ENCODE data around the gene RGSL1.
"Not testable (repeated sequence)": the region's sequence is repeated elsewhere in the genome, so short reads cannot be mapped to it uniquely, and the experiment has no call there.

RGSL1 gene

DNA sequence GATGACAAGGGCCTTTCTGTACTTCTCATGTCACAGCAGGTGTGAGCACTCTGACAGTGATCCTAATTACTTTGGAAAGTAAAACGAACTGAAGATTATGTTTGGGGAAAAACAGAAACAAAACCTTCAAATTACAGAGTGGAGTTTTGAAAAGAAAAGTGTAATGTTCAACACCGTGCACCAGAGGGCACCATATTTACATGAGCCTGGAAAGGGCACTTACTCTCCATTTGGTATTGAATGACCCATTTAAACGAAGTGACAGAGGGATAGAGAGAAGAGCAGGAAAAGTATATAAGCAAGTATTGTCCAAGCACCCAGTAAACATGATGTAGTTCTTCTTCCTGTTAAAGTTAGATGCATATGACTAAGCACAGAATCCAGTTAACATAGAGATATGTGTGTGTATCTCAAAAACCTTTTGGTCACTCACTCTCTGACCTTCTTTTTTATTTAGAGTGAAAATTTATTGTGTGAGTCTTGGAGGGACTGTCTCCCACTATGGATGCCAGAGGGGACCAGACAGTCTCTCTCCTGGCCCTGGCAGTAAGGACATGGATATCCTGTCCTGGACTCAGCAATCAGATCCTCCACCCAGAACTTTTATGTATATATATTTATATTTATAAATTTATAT lies 3.8 kb upstream of the RGSL1 start:
- no peak for TF ChIP-seq EZH2phosphoT487 (IDR thresholded peaks at IDR 0.05; ENCODE audit: borderline replicate concordance, low read length)
- TF ChIP-seq, protein P1, sequence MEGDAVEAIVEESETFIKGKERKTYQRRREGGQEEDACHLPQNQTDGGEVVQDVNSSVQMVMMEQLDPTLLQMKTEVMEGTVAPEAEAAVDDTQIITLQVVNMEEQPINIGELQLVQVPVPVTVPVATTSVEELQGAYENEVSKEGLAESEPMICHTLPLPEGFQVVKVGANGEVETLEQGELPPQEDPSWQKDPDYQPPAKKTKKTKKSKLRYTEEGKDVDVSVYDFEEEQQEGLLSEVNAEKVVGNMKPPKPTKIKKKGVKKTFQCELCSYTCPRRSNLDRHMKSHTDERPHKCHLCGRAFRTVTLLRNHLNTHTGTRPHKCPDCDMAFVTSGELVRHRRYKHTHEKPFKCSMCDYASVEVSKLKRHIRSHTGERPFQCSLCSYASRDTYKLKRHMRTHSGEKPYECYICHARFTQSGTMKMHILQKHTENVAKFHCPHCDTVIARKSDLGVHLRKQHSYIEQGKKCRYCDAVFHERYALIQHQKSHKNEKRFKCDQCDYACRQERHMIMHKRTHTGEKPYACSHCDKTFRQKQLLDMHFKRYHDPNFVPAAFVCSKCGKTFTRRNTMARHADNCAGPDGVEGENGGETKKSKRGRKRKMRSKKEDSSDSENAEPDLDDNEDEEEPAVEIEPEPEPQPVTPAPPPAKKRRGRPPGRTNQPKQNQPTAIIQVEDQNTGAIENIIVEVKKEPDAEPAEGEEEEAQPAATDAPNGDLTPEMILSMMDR (IDR thresholded peaks at IDR 0.05; ENCODE audit: low read depth, low read length, poor library complexity, severe bottlenecking): peak; percentile 73

DNA sequence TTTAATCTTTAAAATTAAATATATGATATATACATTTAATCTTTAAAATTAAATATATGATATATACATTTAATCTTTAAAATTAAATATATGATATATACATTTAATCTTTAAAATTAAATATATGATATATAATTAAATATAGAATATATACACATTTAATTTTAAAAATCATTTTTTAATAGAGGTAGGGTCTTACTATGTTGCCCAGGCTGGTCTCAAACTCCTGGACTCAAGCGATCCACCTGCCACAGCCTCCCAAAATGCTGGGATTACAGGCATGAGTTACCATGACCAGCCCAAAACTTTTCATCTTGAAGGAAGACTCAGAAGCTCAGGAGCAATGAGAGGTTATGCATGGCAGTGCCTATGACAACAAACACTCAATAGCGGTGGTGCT lies 2.8 kb upstream of the RGSL1 start:
- not testable (repeated sequence) for H3K9me3 ChIP-seq (ENCODE audit: control insufficient read depth, insufficient read depth, low read length); H3K27me3 ChIP-seq (ENCODE audit: control insufficient read depth, low read length); H3K4me3 ChIP-seq (ENCODE audit: low read length); H3K36me3 ChIP-seq (ENCODE audit: control insufficient read depth, low read length); H3K4me1 ChIP-seq (ENCODE audit: control insufficient read depth, low read length); H4K20me1 ChIP-seq (ENCODE audit: control insufficient read depth, insufficient read depth, low read depth, low read length); H3F3A ChIP-seq (ENCODE audit: control insufficient read depth, insufficient read depth); H3K9me2 ChIP-seq (replicated peaks; ENCODE audit: control insufficient read depth, low read length); H3K27ac ChIP-seq (ENCODE audit: low read depth, low read length); H3K4me2 ChIP-seq (ENCODE audit: low read length); H3K79me2 ChIP-seq (ENCODE audit: control insufficient read depth, low read length)

More for the DNA sequence above, 3.8 kb upstream of the RGSL1 start:
- no peak overlapping the region for H3K4me2 ChIP-seq (ENCODE audit: low read length)
- H3K9me2 ChIP-seq (replicated peaks; ENCODE audit: control insufficient read depth, low read length): no peaks in the 10 kb centered on the region
- H3K4me1 ChIP-seq (ENCODE audit: control insufficient read depth, low read length): no peaks in the 10 kb centered on the region
- no peak overlapping the region for H3K27ac ChIP-seq (ENCODE audit: low read depth, low read length)
- H4K20me1 ChIP-seq (ENCODE audit: control insufficient read depth, insufficient read depth, low read depth, low read length): no peaks in the 10 kb centered on the region
- H3K36me3 ChIP-seq (ENCODE audit: control insufficient read depth, low read length): no peaks in the 10 kb centered on the region
- no peaks in the 10 kb centered on the region; the same call in 1 of the 2 replicates for H3K27me3 ChIP-seq (ENCODE audit: control insufficient read depth, low read length)
- H3F3A ChIP-seq (ENCODE audit: control insufficient read depth, insufficient read depth): no peaks in the 10 kb centered on the region
- H3K9me3 ChIP-seq (ENCODE audit: control insufficient read depth, insufficient read depth, low read length): no peaks in the 10 kb centered on the region
- no peak overlapping the region for H3K4me3 ChIP-seq (ENCODE audit: low read length)
- H3K79me2 ChIP-seq (ENCODE audit: control insufficient read depth, low read length): no peaks in the 10 kb centered on the region

DNA sequence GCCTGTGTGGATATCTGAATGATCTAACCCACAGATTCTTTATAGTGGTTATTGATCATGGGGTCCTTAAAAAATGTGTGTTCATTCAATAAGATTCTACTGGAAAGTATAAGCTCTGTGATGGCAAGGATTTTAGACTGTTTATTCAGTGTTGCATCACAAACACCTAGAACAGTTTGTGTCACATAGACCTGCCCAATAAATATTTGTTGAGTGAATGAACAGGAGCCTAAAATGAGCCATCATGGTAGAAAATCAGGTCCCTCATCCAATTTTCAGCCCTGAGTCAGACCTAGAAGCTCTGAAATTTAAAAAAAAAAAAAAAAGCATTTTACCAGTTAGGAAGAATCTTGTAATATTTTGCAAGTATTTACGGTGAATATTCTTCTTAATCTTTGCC lies 2.3 kb upstream of the RGSL1 start:
- H3K9me2 ChIP-seq (replicated peaks; ENCODE audit: control insufficient read depth, low read length): no peaks in the 10 kb centered on the region
- no peak for TF ChIP-seq EZH2phosphoT487 (IDR thresholded peaks at IDR 0.05; ENCODE audit: borderline replicate concordance, low read length)
- TF ChIP-seq, protein P1 (IDR thresholded peaks at IDR 0.05; ENCODE audit: low read depth, low read length, poor library complexity, severe bottlenecking): no peak
- H3F3A ChIP-seq (ENCODE audit: control insufficient read depth, insufficient read depth): no peaks in the 10 kb centered on the region
- no peak overlapping the region for H3K4me3 ChIP-seq (ENCODE audit: low read length)
- no peaks in the 10 kb centered on the region for H3K79me2 ChIP-seq (ENCODE audit: control insufficient read depth, low read length)
- H3K36me3 ChIP-seq (ENCODE audit: control insufficient read depth, low read length): no peaks in the 10 kb centered on the region
- no peaks in the 10 kb centered on the region for H3K4me1 ChIP-seq (ENCODE audit: control insufficient read depth, low read length)
- H3K9me3 ChIP-seq (ENCODE audit: control insufficient read depth, insufficient read depth, low read length): no peaks in the 10 kb centered on the region
- no peaks in the 10 kb centered on the region for H4K20me1 ChIP-seq (ENCODE audit: control insufficient read depth, insufficient read depth, low read depth, low read length)
- H3K27ac ChIP-seq (ENCODE audit: low read depth, low read length): no peak overlapping the region
- no peaks in the 10 kb centered on the region; the same call in 1 of the 2 replicates for H3K27me3 ChIP-seq (ENCODE audit: control insufficient read depth, low read length)
- H3K4me2 ChIP-seq (ENCODE audit: low read length): no peak overlapping the region

DNA sequence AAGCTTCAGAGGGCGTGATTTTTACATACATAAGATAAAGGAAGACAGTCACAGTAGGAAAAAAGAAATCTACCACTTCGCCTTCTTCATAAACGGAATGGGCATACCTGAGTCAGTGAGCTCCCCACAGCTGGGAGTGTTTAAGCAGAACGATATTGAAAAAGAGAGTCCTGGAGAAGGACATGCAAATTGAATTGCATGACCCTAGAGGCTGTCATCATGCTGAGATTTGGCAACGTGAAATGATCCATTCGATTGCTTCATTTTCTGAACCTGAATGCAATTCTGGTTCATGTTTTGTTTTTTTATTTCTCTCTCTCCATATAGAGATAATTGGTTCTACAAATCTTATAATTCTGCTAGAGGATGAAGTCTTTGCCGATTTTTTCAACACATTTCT lies 3.7 kb downstream of the RGSL1 start:
- Histone ChIP-seq H3K4me3 (ENCODE audit: low read length) (no peak overlapping the region), H4K20me1 (ENCODE audit: control insufficient read depth, insufficient read depth, low read depth, low read length) (no peaks in the 10 kb centered on the region), H3K4me2 (ENCODE audit: low read length) (no peak overlapping the region), H3F3A (ENCODE audit: control insufficient read depth, insufficient read depth) (no peaks in the 10 kb centered on the region), H3K4me1 (ENCODE audit: control insufficient read depth, low read length) (no peaks in the 10 kb centered on the region), H3K79me2 (ENCODE audit: control insufficient read depth, low read length) (no peaks in the 10 kb centered on the region), H3K27ac (ENCODE audit: low read depth, low read length) (no peak overlapping the region), H3K36me3 (ENCODE audit: control insufficient read depth, low read length) (no peaks in the 10 kb centered on the region), H3K27me3 (ENCODE audit: control insufficient read depth, low read length) (0 out of 2 replicates have a peak, but pooled peaks cover 7% of the 10 kb centered on the region), H3K9me3 (ENCODE audit: control insufficient read depth, insufficient read depth, low read length) (no peaks in the 10 kb centered on the region), H3K9me2 (replicated peaks; ENCODE audit: control insufficient read depth, low read length) (no peaks in the 10 kb centered on the region)
- no peak for TF ChIP-seq EZH2phosphoT487 (IDR thresholded peaks at IDR 0.05; ENCODE audit: borderline replicate concordance, low read length)
- TF ChIP-seq, protein P1 (IDR thresholded peaks at IDR 0.05; ENCODE audit: low read depth, low read length, poor library complexity, severe bottlenecking): no peak
